Lung microvascular endothelial cell (primary cell): Measurements from ENCODE around the gene TRIM24. TPM values are rescaled to one million over a fixed set of nuclear protein-coding genes. Genes with fewer than 3 reads are reported as not detected.

Experiments used
- DNase-seq, 2 donors: peaks; one replicate each; pipeline versions ENCODE4 v3.0.0 to v3.0.0-alpha.2; 2010; ENCODE audit warnings: low read depth in 2 of 2
- total RNA-seq: library from RNA; depleted of rRNA; stranded (reverse); fragments of >200 nt; gene quantifications from 2 replicates; pipeline ENCODE4 v1.2.1, GENCODE V29; 2014

Gene TRIM24
- total RNA-seq, 1 donor from 2014 or later: 12.5 TPM

DNA sequence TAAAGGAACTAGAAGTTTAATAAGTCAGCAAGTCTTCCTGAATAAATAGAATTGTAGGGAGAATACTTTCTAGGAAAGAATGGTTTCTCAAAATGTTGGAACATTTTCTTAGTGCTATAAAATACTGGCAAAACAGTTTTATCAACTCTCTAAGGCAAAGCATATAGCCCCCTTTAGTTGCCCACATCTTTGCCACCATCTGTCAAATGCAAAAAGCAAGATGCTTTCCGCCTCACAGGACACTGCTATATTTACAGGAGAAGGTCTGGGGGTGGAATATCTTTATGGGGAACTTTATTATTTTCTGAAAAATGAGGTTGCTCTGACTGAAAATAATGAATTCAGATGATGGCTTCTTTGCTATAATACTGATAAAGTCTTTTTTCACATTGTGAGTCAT, 162.8 kb downstream of the TRIM24 start:
- DNase-seq: no peak

DNA sequence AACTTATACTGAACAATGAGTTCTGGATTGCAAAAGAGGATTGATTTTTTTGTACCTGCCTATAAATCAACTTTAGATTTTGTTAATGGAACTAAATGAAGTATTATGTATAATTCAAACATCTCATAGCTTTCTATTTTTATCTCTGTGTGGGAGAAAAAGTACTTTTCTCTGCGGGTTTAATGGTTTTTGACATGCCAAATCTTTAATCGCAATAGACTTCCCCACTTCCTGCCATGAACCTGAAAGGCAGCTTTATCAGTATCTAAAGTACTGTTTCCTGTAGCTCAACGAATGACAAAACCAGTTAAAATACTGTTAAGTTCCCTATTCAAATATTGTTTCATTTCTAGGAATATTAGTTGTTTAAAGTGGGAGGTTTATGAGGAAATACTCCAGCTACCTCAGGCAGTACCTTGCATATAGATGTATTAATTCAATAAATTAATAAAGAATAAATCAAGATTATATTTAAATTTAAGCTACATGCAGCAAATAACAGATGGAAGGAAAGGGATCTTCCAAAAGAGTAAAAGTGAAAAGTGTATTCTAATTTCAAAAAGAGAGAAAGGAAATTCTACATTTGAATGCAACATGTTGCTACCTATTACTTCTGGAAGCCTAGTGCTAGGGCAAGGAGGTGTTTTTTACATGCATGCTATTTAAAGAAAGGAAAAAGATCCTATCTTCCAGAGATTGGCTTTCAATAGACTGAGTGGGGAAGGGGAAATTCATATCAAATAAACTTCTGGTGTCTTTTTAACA, 165.2 kb downstream of the TRIM24 start:
- DNase-seq: no peak

DNA sequence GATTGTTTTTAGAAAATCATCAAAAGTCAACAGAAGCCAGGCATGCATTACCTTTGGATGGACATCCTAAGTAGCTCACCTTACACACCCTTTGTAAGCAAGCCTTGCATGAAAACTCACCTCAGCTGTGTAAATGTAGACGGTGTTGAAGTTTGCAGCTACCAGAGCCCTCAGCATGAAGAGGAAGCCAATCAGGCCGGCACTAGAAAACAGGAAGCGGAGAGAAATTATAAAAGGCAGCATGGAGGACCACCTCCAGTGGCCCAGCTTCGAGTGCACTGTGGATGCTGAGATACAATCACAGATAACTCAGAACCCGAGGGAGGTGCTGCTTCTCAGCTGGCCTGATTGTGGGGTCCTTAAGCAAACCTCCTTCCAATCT, 165.8 kb downstream of the TRIM24 start:
- no peak for DNase-seq

DNA sequence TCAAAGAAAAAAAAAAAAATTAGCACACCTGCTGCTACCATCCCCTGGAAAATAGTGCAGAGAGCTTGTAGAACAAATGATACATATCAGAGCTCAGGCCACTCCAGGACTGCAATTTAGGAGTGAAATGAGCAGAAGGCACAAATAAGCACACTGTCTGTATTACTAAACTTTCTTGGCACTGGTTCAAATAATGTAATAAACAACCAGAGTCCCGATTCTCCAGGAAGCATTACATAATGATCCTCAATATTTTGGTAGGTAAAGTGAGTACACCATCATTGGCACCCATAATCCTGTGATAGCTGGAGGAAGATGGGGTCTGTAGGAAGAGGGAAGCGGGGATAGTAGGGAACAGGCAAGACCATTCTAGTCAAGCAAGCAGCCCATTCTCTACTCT, 166.8 kb downstream of the TRIM24 start:
- no peak for DNase-seq

DNA sequence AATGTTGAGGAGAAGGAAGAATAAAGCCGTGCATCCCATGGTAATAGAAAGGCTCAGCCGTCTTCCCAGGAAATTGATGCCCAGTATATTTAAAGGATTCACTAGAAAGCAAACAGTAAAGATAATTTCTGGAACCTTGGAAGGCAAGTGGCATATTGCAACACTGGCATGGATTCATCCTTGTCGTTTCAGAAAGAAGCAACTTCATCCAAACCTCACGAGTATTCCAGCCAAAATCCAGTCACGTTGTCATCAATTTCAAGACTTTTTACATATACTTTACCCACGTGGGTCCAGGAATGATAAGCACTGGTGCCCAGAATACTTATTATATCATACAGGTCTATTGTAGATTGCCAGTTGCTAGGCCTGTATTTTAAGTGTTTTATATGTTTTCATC, 167.3 kb downstream of the TRIM24 start:
- no peak for DNase-seq

DNA sequence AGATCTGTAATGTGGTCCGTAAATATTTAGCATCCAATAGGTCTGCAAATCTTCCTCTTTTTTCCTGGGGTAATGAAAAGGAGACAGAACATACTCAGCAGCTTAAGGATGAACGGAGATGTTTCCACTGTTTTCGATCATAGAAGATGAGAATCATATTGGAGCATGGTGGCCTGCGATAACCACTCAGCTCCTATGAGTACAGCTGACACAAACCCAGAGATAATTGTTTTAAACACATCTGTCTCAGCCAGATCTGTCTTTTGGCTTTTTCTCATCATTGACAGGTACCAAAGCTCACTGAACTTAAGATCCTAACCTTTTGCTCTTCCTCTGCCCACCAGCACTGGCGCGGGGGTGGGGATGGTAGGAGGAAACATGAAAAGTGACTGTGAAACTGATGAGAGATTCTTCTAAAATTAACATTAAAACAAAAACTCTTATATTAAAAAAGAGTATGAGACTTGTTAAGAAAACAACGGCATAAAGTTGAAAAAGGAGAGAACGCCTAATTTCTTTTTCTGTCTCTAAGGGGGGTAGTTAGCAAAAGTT, 170.1 kb downstream of the TRIM24 start:
- DNase-seq: no peak

DNA sequence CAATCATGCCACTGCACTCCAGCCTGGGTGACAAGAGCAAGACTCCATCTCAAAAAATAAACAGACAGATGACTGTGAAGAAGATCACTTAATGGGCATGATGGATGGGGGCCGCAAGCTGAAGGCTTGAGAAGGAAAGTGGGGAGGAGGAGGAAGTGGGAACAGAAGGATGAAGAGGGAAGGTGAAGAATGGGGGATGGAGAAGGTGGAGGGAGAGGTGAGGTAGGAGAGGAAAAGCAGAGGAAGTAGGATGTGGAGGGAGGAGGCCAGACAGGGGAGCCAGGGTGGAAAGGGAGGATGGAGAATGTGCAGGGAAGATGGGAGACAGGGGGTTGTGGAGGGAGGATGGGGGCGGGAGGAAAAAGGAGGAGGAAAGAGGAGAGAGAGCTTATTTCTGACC, 172.3 kb downstream of the TRIM24 start:
- no peak for DNase-seq

DNA sequence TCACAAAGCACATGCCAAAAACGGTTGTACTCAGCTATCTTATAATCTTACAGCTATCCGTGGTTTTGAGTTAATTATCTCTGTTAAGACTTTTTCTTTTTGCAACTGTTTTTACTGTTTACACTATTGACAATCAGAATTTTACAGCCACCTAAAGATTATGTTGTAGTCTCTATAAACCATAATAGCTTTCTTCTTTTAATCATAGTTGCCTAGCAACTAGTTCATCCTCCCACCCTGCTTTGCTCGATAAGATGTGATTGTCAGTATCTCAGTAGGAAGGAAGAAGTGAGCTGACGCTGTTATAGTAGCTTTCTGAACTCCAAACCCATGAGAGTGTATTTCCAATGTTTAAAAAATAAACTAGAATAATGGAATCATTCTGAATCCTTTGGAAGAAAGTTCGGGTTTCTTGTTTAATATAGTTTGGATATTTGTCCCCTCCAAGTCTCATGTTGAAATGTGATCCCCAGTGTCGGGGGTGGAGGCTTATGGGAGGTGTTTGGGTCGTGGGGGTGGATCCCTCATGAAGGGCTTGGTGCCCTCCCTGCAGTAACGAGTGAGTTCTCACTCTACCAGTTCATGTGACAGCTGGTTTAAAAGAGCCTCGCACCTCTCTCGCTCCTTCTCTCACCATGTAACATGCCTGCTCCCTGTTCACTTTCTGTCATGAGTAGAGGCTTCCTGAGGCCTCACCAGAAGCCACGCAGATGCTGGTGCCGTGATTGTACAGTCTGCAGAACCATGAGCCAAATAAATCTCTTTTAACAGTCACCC, 173.0 kb downstream of the TRIM24 start:
- no peak for DNase-seq

Other genes with a start within 250 kb of the TRIM24 start
- gene SVOPL, start 241.1 kb downstream of the TRIM24 start, total RNA-seq: not detected in 2 replicates